KMS-11 (cell line): Measurements from ENCODE around the gene KRT4.

Experiments
- H2AFZ ChIP-seq: fragments of 200-600 bp; sonication (generic); 2 replicates; pipeline ENCODE4 v1.6.1; 2016; ENCODE audit warnings: antibody characterized with exemption, mixed run types, low read depth
- H3K27ac ChIP-seq: fragments of 200-600 bp; sonication (generic); 2 replicates; pipeline ENCODE4 v1.6.1; 2016; ENCODE audit warnings: mild to moderate bottlenecking, mixed run types
- H3K27me3 ChIP-seq: fragments of 200-600 bp; sonication (generic); 2 replicates; pipeline ENCODE4 v1.6.1; 2017; ENCODE audit warnings: mild to moderate bottlenecking, low read depth, mixed run types, moderate library complexity; ENCODE audit not compliant: insufficient read depth
- H3K36me3 ChIP-seq: fragments of 200-600 bp; sonication (generic); 2 replicates; pipeline ENCODE4 v1.6.1; 2017; ENCODE audit warnings: mild to moderate bottlenecking, mixed run types; ENCODE audit not compliant: insufficient read depth
- H3K4me1 ChIP-seq: fragments of 200-600 bp; sonication (generic); 2 replicates; pipeline ENCODE4 v1.6.1; 2016; ENCODE audit warnings: mild to moderate bottlenecking, low read depth, mixed run types; ENCODE audit not compliant: poor library complexity, severe bottlenecking
- H3K4me2 ChIP-seq: fragments of 200-600 bp; sonication (generic); 2 replicates; pipeline ENCODE4 v1.7.0; 2016; ENCODE audit warnings: mild to moderate bottlenecking, mixed run types
- H3K4me3 ChIP-seq: fragments of 200-600 bp; sonication (generic); IDR thresholded peaks from 2 replicates; pipeline ENCODE4 v1.6.1; 2017; ENCODE audit warnings: low read depth, low read length, mixed read lengths; ENCODE audit not compliant: insufficient read depth
- H3K79me2 ChIP-seq: fragments of 200-600 bp; sonication (generic); 2 replicates; pipeline ENCODE4 v1.6.1; 2016; ENCODE audit warnings: low read depth, mixed run types; ENCODE audit not compliant: insufficient read depth
- H3K9ac ChIP-seq: fragments of 200-600 bp; sonication (generic); 2 replicates; pipeline ENCODE4 v1.6.1; 2016; ENCODE audit warnings: mild to moderate bottlenecking, mixed run types
- H4K20me1 ChIP-seq: fragments of 200-600 bp; sonication (generic); 2 replicates; pipeline ENCODE4 v1.6.1; 2016; ENCODE audit warnings: mild to moderate bottlenecking, mixed run types; ENCODE audit not compliant: insufficient read depth
- CTCF ChIP-seq: fragments of 200-600 bp; sonication (generic); conservative IDR thresholded peaks from 2 replicates; pipeline ENCODE4 v1.6.1; 2017; ENCODE audit warnings: low read depth, mild to moderate bottlenecking, antibody characterized with exemption, low read length, moderate library complexity, mixed read lengths

The KRT4 gene

GRCh38 chr12:52783563-52784316 is 30.2 kb downstream of the KRT4 start:
- Histone ChIP-seq H2AFZ (no peak overlapping the region), H3K27ac (no peak overlapping the region), H3K4me3 (no peak overlapping the region), H3K36me3 (no peaks in the 10 kb centered on the region), H3K9ac (no peak overlapping the region), H3K79me2 (no peaks in the 10 kb centered on the region), H4K20me1 (no peaks in the 10 kb centered on the region), H3K27me3 (peaks cover 7% of the 10 kb centered on the region; the same call in 1 of the 2 replicates), H3K4me1 (no peaks in the 10 kb centered on the region), H3K4me2 (no peak overlapping the region)
- no peak for TF ChIP-seq CTCF

- Histone ChIP-seq H3K4me1 (no peaks in the 10 kb centered on the region), H3K9ac (no peak overlapping the region), H3K36me3 (no peaks in the 10 kb centered on the region), H3K79me2 (no peaks in the 10 kb centered on the region), H3K27ac (no peak overlapping the region), H2AFZ (no peak overlapping the region), H3K4me3 (no peak overlapping the region), H3K27me3 (peaks cover 7% of the 10 kb centered on the region; the same call in 1 of the 2 replicates), H3K4me2 (no peak overlapping the region), H4K20me1 (no peaks in the 10 kb centered on the region)
- TF ChIP-seq CTCF = no peak
These were observed 31.4 kb downstream of the KRT4 start for GRCh38 chr12:52782502-52782901.

- Histone ChIP-seq H3K36me3 (no peaks in the 10 kb centered on the region), H4K20me1 (no peaks in the 10 kb centered on the region), H3K4me3 (no peak overlapping the region), H3K27me3 (peaks cover 7% of the 10 kb centered on the region; the same call in 1 of the 2 replicates), H3K4me1 (no peaks in the 10 kb centered on the region), H3K27ac (no peak overlapping the region), H3K79me2 (no peaks in the 10 kb centered on the region), H3K9ac (no peak overlapping the region), H3K4me2 (no peak overlapping the region), H2AFZ (no peak overlapping the region)
- no peak for TF ChIP-seq CTCF
These were observed 32.4 kb downstream of the KRT4 start for GRCh38 chr12:52781399-52782082.

GRCh38 chr12:52779914-52780313 is 34.0 kb downstream of the KRT4 start:
- H3K4me3 ChIP-seq = no peak overlapping the region
- no peak overlapping the region for H3K27ac ChIP-seq
- H3K27me3 ChIP-seq = peaks cover 10% of the 10 kb centered on the region; the same call in 1 of the 2 replicates
- no peak for TF ChIP-seq CTCF
- no peaks in the 10 kb centered on the region for H4K20me1 ChIP-seq
- no peaks in the 10 kb centered on the region for H3K36me3 ChIP-seq
- H3K9ac ChIP-seq = no peak overlapping the region
- no peaks in the 10 kb centered on the region for H3K4me1 ChIP-seq
- H2AFZ ChIP-seq = no peak overlapping the region
- H3K79me2 ChIP-seq = no peaks in the 10 kb centered on the region
- H3K4me2 ChIP-seq = no peak overlapping the region
